IPS-11a (cell line): Measurements from ENCODE around the gene WNT7B.

Experiments
- H3K4me3 ChIP-seq: one replicate; pipeline ENCODE4 v1.5.1; 2013; ENCODE audit warnings: low read depth, low read length, control low read depth

The WNT7B gene

GRCh38 chr22:45974498-45974897 is 2.5 kb downstream of the WNT7B start:
- H3K4me3 ChIP-seq: no peak overlapping the region

- H3K4me3 ChIP-seq: no peak overlapping the region
Measured at GRCh38 chr22:45972889-45973253, 4.1 kb downstream of the WNT7B start.

- no peak overlapping the region for H3K4me3 ChIP-seq
Measured at GRCh38 chr22:45972091-45972888, 4.7 kb downstream of the WNT7B start.

- no peak overlapping the region for H3K4me3 ChIP-seq
Measured at GRCh38 chr22:45971408-45972028, 5.4 kb downstream of the WNT7B start.

GRCh38 chr22:45970705-45971407 is 6.1 kb downstream of the WNT7B start:
- H3K4me3 ChIP-seq: no peak overlapping the region

GRCh38 chr22:45969801-45970470 is 7.0 kb downstream of the WNT7B start:
- no peak overlapping the region for H3K4me3 ChIP-seq

GRCh38 chr22:45969414-45969799 is 7.6 kb downstream of the WNT7B start:
- no peak overlapping the region for H3K4me3 ChIP-seq

GRCh38 chr22:45968751-45969413 is 8.1 kb downstream of the WNT7B start:
- no peak overlapping the region for H3K4me3 ChIP-seq

GRCh38 chr22:45968003-45968650 is 8.8 kb downstream of the WNT7B start:
- H3K4me3 ChIP-seq: no peak overlapping the region

- no peak overlapping the region for H3K4me3 ChIP-seq
Measured at GRCh38 chr22:45966895-45967365, 10.0 kb downstream of the WNT7B start.

- H3K4me3 ChIP-seq: no peak overlapping the region
Measured at GRCh38 chr22:45966320-45966894, 10.6 kb downstream of the WNT7B start.

- H3K4me3 ChIP-seq: no peak overlapping the region
Measured at GRCh38 chr22:45965563-45965962, 11.4 kb downstream of the WNT7B start.

- no peak overlapping the region for H3K4me3 ChIP-seq
Measured at GRCh38 chr22:45964926-45965527, 11.9 kb downstream of the WNT7B start.

GRCh38 chr22:45964372-45964771 is 12.6 kb downstream of the WNT7B start:
- no peak overlapping the region for H3K4me3 ChIP-seq

- no peak overlapping the region for H3K4me3 ChIP-seq
Measured at GRCh38 chr22:45963821-45964220, 13.1 kb downstream of the WNT7B start.

- H3K4me3 ChIP-seq: no peak overlapping the region
Measured at GRCh38 chr22:45962756-45963324, 14.1 kb downstream of the WNT7B start.

- H3K4me3 ChIP-seq: no peak overlapping the region
Measured at GRCh38 chr22:45962434-45962718, 14.6 kb downstream of the WNT7B start.

GRCh38 chr22:45961679-45962433 is 15.1 kb downstream of the WNT7B start:
- no peak overlapping the region for H3K4me3 ChIP-seq
